Stimulated activated CD8-positive, alpha-beta memory T cell treated with anti-CD3 and anti-CD28 coated beads, Interleukin-12 subunit alpha, Interleukin-12 subunit beta, amount 100 ng/mL, for 24 hours (primary cell): Measurements from ENCODE around the gene ITGB6.

Experiments used
- DNase-seq: peaks from one replicate; pipeline ENCODE4 v3.0.0-alpha.2; 2020; ENCODE audit errors: extremely low read depth

The ITGB6 gene

DNA sequence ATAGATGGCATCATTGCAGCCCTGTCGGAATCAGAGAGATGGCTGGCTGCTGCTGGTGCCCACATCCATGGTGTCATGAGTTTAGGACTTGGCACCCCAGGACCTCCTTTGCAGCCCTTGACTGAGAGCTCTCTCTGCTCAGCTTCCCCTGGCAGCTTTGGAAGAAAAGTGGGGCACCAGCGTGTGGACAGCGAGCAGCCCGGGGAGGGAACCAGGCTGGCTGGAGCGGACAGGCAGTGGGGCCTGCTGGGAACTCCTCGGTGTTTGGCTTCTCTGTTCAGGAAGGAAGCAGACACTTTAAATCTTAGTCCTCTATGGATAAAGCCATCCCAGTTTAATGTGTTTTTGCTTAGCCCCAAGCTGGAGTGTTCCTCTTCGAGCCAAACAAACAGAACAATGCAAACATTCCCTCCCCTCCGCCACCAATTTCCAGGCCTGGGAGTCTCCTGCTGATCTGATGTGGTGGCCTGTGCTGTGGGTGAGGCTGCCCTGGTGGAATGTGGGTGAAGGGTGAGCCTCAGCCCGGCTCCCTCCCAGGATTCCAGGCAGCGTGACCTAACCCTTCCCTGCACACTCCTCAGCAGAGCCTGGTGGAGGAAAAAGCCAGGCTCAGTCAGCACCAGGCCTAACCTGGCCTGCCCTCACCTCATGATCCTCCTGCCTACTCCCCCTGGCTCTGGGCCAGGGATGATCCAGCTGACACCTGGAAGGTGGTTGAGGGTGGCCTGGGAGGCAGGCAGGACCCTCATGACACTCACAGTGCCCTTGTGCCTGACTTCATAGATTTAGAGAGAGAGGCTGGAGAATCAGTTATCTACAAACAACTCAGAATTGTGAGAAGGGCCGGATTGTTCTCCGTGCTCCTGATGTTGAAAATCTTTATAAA is 21.6 kb upstream of the ITGB6 start:
- no peak for DNase-seq

DNA sequence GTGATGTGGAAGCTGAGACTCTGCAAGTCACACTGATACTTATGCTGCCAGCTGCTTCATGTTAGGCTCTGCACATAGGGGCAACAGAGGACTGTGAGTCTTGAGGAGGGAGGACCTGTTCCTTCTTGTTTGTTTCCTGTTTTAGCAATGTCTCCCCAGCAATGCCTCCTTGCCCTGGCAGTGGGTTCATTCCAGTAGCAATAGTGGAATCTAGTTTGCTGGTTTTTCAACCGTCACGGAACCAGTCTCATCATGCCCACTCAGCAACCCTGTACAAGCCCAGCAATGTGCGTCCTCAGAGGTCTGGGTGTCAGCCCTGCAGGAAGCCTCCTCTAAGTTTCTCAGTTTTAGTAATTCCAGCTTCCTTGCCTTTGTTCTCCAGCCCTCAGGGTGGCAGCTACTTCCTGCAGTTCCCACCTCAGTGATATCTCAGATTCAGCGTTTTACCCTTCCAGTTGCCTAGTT is 20.5 kb upstream of the ITGB6 start:
- no peak for DNase-seq

DNA sequence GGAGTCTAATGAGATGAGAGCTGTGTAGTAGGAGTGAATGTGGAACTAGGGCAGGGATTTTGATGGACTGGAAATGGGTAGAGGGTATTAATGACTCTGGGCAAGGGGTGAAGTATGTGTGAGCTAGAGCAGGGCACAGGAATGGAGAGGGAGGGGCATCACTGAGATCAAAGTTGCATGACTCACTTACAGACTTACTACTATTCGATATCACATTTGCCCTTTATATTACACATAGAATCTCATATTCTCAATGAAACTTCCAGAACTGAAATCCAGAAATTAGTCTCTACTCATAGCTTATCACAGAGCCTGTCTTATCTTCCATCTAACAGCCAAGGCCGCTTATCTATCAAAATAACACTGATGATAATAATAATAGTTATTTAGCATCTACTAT is 20.0 kb upstream of the ITGB6 start:
- DNase-seq = no peak

DNA sequence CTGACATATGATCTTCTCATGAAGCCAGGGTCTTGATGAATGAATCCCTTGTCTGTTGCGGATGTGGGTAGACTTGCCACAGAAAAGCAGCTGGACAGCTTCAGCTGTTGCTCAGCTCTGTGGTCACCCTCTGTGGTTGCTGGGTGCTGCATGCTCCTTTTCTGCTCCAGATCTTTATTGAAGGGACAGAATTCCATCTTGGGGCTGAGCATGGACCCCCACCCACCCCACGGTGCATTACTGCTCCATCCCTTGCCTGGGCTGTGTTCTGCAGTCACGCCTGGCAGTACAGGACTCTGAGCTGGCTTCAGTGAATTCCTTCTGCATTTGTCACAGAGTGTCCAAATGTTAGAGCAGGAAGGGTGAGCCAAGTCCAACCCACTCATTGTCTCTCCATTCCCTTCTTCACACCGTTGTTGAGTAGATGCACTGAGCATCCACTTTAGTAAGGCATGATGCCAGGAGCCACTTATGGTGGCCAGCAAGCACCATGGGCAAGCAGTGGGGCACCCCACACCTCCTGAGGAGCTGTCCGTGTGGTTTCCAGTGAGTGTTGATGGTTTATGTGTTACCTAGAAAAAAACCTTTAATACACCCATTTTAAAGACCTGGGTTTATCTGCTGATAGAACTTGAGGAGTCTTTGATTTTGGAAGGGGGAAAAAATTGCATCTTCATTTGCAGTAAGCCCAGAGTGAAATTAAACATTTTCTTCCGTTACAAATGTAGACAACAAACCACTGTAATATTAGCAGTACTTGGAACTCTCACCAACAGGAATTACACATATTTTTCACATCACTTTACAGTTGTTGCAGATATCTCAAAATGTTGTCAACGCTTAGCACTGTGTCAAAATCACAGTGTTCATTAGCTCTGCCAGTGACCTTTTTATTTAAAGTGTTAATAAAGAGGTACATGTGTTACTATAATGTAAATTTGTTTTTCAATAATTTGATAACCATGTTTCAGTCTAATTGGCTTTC is 14.7 kb upstream of the ITGB6 start:
- DNase-seq = no peak

DNA sequence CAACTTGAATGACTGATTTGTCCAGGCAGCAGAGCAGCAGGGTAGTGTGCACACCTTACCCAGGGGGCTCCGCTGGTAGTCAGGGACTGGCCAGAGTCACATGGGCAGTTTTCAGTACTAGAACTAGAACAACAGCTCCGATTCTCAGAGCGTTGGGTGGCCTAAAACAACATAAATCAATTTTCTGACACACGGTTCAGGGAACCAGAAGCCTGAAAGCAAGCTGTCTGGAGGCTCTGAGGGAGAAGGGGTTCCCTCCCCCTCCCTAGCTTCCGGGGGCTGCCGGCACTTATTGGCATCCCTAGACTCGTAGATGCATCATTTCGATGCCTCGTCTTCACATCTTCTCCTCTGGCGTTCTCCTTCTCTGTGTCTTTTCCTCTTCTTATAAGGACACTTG is 13.4 kb upstream of the ITGB6 start:
- DNase-seq = no peak

DNA sequence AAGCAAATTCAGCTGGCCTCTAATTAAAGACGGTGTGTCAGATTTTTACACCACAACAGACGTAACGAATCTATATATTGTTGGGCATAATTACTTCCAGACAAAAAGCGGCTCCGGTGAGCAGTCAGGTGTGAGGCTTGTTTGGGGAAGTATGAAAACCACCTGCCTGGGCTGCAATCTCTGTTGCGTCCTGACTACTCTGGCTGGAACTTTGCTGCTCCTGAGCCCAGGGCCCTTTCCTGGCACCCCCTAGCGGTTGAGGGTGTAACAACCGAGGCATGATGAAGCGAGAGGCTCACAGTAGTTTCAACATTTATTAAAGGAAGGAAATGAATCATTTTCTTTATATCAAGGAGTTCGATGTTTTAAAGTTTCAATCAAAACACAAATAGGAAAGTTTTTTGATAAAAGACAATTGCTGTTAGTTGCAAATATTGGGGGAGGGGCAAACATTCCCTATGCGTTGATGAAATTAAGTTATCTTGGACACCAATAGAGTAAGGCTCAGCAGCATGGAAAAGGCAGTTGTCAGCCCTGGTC is 10.6 kb upstream of the ITGB6 start:
- peak; percentile 38 for DNase-seq

DNA sequence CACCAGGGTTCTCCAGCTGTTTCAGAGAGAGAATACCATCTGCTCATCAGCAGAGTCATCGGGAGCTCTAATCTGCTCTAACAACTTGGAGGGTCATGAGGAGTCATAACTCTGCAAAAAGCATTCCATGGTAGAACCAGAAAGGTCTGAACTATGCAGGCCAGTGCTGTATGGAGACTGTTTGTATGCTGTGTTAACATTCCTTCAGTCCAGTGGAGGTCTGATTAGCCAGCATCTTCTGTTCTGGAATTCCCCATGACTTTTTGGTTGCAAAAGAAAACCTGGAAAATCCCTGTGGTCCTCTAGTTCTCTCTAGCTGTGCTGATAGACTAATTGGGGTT is 9.4 kb upstream of the ITGB6 start:
- no peak for DNase-seq

DNA sequence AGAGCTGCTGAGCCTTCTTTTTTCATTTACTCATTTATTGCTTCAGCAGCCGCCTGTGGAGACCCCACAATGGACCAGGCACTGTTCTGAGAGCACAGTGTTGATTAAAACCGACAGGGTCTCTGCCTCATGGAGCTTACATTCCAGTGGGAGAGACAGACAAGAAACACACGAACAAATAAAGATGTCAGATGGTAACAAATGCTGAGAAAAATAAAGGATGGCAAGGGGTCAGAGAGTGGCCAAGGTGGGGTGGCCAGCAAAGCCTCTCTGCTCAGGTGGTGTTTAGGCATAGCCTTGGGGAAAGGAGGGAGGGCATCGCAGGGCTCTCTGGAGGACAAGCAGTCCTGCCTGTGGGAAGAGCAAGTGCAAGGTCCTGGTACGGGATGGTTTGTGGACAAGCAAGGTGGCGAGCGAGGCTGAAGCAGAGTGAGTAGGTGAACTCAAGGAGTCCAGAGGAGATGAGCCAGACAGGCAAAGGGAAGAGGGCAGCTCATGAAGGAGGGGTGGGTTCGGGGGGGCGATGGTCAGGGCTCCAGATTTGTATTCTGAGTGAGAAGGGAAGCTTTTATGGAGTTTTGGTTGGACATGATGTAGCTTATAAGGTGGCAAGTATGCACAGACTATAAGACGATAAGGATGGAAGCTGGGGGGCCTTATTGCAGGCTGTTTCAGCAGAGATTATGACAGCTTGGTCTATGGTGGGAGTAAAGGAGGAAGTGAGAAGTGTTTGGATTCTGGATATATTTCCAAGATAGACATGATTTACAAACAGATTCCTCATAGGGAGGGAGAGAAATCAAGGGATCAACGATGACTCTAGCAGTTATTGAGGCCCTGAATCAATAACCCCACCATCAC is 8.8 kb upstream of the ITGB6 start:
- no peak for DNase-seq

DNA sequence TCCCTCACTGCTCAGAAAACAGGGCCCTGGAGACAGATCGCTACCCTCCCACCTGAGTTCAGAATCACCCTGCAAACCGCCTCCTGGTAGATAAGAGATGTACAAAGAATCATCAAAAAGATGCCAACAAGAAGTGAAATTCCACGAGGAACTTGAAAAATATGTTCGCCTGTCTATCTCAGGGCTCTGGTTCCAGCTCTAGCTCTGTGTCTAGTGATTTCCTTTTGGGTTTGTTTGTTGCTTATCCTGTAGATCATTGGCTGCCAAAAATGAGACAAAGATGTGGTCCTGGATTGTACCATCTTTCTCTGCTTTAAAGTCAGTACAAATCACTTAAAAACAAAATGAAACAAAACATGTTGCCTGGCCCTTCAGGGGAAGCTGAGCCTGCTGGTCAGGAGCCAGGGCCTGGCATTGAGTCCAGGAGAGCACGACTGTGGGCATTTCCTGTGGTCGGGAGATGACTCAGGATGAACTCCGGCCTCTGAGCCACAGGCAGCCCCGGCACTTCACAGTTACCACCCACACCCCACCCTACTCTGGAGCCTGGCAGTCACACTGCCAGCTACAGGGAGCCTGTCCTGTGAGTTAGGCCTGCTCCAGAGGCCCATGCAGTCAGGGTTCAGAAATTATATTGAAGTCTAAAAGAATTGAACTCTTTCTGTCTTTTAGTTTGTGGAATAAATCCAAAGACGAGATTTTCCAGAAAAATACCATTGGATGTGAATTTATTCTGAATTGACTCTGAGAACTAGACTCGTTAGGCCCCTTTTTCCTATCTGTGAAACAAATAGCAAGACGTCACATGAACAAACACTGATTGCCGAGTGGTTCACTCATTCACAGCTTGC is 8.0 kb upstream of the ITGB6 start:
- no peak for DNase-seq

DNA sequence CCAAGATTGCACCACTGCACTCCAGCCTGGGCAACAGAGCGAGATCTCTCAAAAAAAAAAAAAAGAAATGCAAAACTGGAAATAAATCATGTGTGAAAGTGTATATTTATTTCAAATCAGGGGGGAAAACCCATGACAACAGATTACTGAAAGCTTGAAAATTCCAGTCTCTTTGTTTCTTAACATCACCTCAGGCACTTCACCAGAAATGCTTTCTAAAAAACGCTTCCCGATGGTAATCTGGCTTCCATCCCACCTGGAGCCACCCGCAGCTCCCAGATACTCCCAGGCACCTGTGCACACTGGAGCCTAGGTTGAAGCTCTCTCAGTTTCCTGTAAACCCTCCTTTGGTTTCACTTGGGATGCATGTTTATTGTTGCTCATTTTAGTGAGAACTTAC is 7.2 kb upstream of the ITGB6 start:
- no peak for DNase-seq

DNA sequence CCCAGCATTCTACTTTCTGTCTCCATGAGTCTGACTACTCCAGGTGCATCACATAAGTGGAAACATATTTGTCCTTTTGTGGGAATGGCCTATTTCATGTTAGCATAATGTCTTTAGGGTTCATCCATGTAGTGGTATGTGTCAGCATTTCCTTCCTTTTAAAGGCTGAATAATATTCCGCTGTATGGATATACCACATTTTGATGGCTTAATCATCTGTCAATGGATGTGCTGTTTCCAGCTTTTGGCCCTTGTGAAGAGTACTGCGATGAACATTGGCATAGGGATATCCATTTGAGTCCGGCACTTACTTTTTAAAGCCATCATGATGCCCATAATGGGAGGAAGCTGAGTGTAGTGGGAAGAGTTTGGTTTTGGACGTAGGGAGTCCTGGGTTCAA is 6.4 kb upstream of the ITGB6 start:
- no peak for DNase-seq

DNA sequence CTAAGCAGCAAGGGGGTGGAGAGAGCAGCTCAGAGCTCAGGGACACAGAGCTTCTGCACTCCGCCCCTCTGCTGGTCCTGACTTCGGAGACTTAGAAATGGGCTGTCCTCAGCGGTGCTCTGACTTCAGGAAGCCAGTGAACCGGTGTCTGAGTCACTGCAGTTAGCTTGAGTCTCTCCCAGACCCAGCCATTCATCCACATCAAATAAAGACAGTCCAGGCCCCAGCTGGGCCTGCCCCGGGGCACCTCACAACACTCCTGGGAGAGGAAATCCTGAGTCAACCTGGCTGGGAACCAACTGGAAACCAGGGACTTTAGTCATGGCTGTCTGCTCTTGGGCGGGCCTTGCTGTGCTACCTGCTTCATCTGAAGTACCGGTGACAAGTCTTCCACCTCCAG is 5.4 kb upstream of the ITGB6 start:
- no peak for DNase-seq

DNA sequence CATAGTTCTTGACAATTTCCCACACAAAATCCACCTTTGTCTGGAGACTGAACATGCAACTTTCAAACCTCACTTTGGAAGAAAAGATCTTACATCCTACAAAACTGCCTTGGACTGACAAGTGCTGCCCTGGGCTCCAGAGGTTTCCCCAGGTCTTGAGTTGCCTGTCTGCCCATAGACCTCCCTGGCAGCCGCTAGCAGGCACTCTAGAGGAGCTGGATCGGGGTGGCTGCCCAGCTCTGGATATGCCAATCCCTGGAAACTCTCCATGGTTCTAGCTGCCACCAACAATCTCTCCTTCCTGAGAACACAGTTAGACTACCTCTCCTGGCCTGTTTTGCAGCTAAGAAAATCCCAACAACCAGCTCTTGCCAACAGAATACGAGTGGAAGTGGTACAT is 3.4 kb upstream of the ITGB6 start:
- no peak for DNase-seq

DNA sequence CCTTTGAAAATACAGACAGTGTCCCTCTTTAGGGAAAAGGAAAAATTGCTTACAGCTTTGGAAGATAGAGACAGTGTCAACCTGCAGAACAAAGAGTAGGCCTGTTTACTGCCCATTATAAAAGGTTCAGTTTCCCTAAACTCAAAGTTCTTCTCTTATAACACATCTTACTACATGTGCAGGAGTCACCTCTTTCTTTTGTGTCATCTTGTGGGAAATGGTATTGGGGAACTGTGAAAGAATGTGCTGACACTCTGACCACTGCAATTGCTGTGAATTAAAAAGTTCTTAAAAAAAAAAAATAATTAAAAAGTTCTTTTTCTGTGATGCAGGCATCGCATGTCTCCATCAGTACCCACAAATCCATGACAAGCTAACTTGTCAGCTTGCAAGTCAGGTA is 2.9 kb upstream of the ITGB6 start:
- no peak for DNase-seq

DNA sequence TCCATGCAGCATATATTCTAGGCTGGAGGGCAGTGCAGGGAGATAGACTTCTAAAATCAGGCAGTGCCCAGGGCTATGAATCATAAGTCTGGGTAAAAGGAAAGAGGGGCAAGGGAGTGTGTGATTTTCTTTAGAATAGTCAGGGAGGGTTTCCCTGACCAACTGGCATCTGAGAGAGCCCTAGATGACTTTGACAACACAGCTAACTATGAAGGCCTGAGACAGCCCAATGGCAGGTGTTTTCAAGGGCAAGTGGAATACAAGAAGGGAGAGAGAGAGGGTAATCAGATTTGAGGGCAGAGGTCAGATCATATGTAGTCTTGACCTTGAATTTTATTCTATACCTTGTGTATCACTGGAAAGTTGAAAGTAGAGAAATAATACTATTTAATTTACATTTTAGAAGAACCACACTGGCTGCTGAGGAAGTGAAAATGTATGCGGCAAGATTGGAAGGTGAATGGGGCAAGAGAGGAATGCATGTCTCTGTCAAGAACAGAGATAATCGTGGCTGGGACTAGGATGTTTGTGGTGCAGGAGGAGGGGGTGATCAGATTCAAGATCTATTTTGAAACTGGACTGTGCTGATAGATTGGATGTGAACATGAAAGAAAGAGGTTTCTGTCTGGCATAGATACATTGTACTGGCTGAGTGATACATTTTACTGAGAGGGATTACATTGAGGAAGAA is 1.9 kb upstream of the ITGB6 start:
- no peak for DNase-seq

DNA sequence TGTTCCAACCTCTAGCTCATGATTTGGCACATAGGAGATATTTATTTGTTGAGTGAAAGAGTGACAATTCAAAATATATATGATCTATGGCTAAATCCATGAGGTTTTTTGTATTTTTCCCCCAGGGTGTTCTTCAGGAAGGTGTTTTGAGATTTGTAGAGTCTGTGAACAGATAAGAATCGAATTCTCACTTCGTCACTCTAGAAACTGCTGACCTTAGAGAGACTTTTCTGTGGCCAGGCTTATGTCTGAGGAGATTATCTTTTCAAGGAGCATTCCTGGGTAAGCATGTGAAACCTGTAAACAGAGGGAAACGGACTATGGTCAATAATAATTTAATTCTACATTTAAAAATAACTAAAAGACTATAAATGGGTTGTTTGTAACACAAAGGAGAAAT is 849 bp upstream of the ITGB6 start:
- DNase-seq = no peak

DNA sequence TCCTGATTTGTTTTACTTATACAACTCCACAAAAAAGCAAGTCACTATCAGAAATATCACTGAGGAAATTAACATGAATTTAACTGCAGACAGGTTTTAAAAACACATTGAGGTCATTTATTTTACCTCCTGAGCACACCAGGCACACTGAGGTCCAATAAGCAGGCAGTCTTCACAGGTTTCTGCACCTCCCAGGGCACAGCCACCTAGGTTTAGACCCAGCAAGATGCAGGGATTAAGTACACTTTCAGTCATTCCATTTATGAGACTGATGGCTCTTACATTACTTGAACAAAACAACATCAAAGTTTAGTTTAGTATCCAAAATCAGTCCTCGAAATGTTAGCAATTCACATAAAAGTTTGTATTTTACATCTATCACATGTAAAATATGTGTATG is 1.0 kb downstream of the ITGB6 start:
- no peak for DNase-seq

DNA sequence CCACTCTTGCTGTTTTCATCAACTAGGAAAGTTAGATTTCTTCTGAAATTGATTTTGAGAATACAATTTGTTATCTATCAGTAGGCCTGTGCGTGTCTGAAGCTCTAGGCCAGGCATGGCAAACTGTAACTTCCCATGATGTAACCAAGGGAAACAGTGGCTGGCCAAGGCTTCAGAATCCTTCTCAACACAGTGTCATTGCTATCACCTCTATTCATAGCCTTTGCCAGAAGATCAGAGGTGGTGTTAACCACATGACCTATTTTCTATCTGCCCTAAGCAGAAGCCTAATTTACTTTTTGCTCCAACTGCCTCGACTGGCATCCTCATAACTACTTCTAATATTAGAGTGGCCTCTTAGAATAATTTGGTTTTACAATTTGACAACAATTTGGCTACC is 2.5 kb downstream of the ITGB6 start:
- no peak for DNase-seq

DNA sequence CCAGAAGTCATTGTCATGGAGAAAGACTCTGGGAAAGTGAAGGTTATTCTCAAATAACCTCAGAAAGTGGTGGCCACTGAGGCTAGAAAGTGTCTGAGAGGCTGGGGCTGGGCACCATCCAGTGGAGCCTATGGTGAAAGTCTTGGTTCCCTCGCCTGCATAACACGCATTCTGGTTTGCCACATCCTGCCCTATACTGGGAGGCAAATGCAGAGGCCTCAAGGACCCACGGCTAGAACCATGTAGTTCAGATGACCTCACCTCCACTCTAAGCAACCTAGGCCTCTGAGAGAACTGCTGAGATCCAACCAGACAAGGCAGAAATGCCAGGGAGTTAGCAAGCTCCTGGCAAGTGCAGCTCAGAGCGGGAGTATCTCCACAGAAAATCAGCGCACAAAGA is 5.1 kb downstream of the ITGB6 start:
- DNase-seq = no peak

DNA sequence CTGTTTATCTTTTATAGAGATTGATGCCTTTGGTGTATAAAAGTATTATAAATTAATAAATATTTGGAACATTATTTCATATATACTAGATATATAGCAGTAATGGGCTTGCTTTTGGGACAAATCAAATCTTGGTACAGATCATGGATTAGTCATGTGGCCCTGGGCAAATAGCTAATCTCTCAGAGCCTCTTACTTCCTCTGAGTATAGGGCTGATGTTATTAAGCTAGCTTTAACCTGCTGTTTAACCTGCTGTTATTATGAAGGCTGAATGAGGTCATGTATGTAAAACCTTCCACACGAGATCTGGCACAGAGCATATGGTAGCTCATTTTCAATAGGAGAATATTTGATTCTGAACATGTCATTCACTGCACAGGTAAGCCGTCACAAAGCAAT is 5.7 kb downstream of the ITGB6 start:
- DNase-seq = no peak
